Left cardiac atrium (tissue), 4 donors: ENCODE results near the gene SIRT5. TPM values are rescaled to one million over a fixed set of nuclear protein-coding genes. Genes with fewer than 3 reads are reported as not detected.
A peak's percentile ranks its signal among the peaks of the same experiment; 100 is the strongest.

Source experiments
- ATAC-seq, 2 donors: fragments of 200-7000 bp; cut with Tn5 transposase; one replicate each; pipeline ENCODE4 v1.9.1; 2020; ENCODE audit warnings: mild to moderate bottlenecking in 2 of 2, moderate library complexity in 2 of 2
- DNase-seq: peaks from one replicate; pipeline ENCODE4 v3.0.0-alpha.2; 2020
- intact Hi-C, 2 donors: fragments of 100-400 bp; cut with DNase I; formaldehyde crosslinking; loops; one replicate each; pipeline versions ENCODE4 v1.14.1 to v1.15.1; 2022 to 2023
- total RNA-seq, 2 donors: library from RNA; stranded (reverse); fragmentation: NEBNext Ultra II Directional; extraction: Animal tissue kit (Norgen Biotek cat#: 25700); gene quantifications; one replicate each; pipeline ENCODE4 v1.2.1, GENCODE V29; 2021
- donor health status: DM: no; HTN: yes; CAD: no.
- donor health status: DM: no; HTN: yes; CAD: no; lungs with severe emphysema.
- donor health status: DM: yes; HTN: yes; CAD: no.
- donor health status: Dilated cardiomyopathy.

SIRT5 gene
- total RNA-seq, 2 donors from 2014 or later = 24.3 to 37.6 TPM

- intact Hi-C loops = no loop called here
These were observed 28.5 kb upstream of the SIRT5 start for GRCh38 chr6:13545885-13546284.

GRCh38 chr6:13548500-13549210 lies 25.7 kb upstream of the SIRT5 start:
- intact Hi-C loops = no loop called here
- ATAC-seq (no peak), DNase-seq (no peak)

More at GRCh38 chr6:13545885-13546284, 28.5 kb upstream of the SIRT5 start:
- ATAC-seq (no peak), DNase-seq (no peak)

GRCh38 chr6:13550656-13551055 lies 23.7 kb upstream of the SIRT5 start:
- DNase-seq = no peak
- intact Hi-C loops = no loop called here
- ATAC-seq = no peak

- DNase-seq (no peak), ATAC-seq (no peak)
- intact Hi-C loops = no loop called here
These were observed 20.8 kb upstream of the SIRT5 start for GRCh38 chr6:13553646-13554045.

- ATAC-seq (peak in 1 of 2 donors; percentile 94), DNase-seq (peak; percentile 67)
- intact Hi-C loops = no loop called here
These were observed 19.5 kb upstream of the SIRT5 start for GRCh38 chr6:13554929-13555333.

- intact Hi-C loops = no loop called here
- no peak for ATAC-seq
These were observed 16.6 kb upstream of the SIRT5 start for GRCh38 chr6:13557841-13558240.

GRCh38 chr6:13558718-13559117 lies 15.7 kb upstream of the SIRT5 start:
- ATAC-seq = peak in 1 of 2 donors; percentile 35
- intact Hi-C loops = no loop called here

More at GRCh38 chr6:13557841-13558240, 16.6 kb upstream of the SIRT5 start:
- DNase-seq = no peak

GRCh38 chr6:13559251-13559650 lies 15.2 kb upstream of the SIRT5 start:
- intact Hi-C loops = no loop called here
- ATAC-seq = no peak
- no peak for DNase-seq

More at GRCh38 chr6:13558718-13559117, 15.7 kb upstream of the SIRT5 start:
- DNase-seq = no peak

- ATAC-seq (no peak), DNase-seq (no peak)
- intact Hi-C loops = no loop called here
These were observed 14.3 kb upstream of the SIRT5 start for GRCh38 chr6:13559968-13560650.

- DNase-seq = no peak
- intact Hi-C loops = no loop called here
- no peak for ATAC-seq
These were observed 13.8 kb upstream of the SIRT5 start for GRCh38 chr6:13560651-13561044.

- intact Hi-C loops = no loop called here
- ATAC-seq = peak; percentile 12 to 21
- no peak for DNase-seq
These were observed 12.7 kb upstream of the SIRT5 start for GRCh38 chr6:13561624-13562267.

GRCh38 chr6:13563009-13563408 lies 11.4 kb upstream of the SIRT5 start:
- no peak for DNase-seq
- intact Hi-C loops = no loop called here
- no peak for ATAC-seq

GRCh38 chr6:13565921-13566320 lies 8.5 kb upstream of the SIRT5 start:
- ATAC-seq (no peak), DNase-seq (no peak)
- intact Hi-C loops = no loop called here

GRCh38 chr6:13566500-13566899 lies 7.9 kb upstream of the SIRT5 start:
- ATAC-seq = no peak
- intact Hi-C loops = no loop called here
- no peak for DNase-seq

- intact Hi-C loops = no loop called here
- ATAC-seq (no peak), DNase-seq (no peak)
These were observed 5.4 kb upstream of the SIRT5 start for GRCh38 chr6:13568970-13569369.

- ATAC-seq = no peak
- intact Hi-C loops = loop anchor here in 1 of 2 donors (10.0 kb wide), 1 partner anchor 87 kb away; the partner anchor contains the start of gene GFOD1
- no peak for DNase-seq
These were observed 2.2 kb upstream of the SIRT5 start for GRCh38 chr6:13572240-13572639.

GRCh38 chr6:13572951-13573654 lies 1.3 kb upstream of the SIRT5 start:
- intact Hi-C loops = loop anchor here in 1 of 2 donors (10.0 kb wide), 1 partner anchor 88 kb away; the partner anchor contains the start of gene GFOD1
- ATAC-seq (no peak), DNase-seq (no peak)

- intact Hi-C loops = loop anchor here in 1 of 2 donors (10.0 kb wide), 1 partner anchor 89 kb away; the partner anchor contains the start of gene GFOD1
- peak in 1 of 2 donors; percentile 11 for ATAC-seq
- DNase-seq = peak; percentile 54
These were observed 711 bp upstream of the SIRT5 start for GRCh38 chr6:13573669-13574110.

- DNase-seq = peak; percentile 94
- peak; percentile 97 for ATAC-seq
- intact Hi-C loops = loop anchor here in 1 of 2 donors (10.0 kb wide), 1 partner anchor 89 kb away; the partner anchor contains the start of gene GFOD1
These were observed 241 bp upstream of the SIRT5 start for GRCh38 chr6:13574149-13574570.
